ENCODE measurements around the gene SYNPO2.

DNA sequence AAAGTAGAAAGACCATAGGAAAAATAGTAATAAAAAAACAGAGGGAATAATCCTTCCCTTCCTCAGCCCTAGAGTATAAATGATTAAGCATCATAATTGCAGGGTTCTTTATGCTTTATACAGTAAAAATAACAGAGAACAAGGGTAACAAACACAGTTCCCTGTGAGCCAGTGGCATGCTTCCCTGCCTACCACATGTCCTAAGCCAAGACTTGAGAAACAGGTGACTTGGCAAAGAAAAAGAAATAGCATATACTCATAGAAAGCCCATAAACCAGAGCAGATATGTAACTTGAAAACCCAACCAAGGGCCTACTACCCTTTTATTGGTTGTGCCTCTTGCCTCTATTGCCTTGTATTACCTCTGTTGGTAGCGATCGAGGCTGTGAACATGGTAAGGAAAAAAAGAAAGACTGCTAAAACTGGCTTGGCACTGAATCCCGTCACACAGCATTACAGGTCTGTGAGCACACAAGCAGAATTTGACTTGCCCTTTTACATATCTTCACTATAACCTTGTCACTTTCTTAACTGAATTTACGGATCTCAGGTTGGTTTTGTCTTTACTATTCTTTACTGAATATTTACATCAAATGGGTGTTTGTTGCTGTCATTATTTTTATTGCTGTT is 216.1 kb downstream of the SYNPO2 start:
- TF ChIP-seq CREB1 (IDR thresholded peaks at IDR 0.05; ENCODE audit: low read depth) (no peak), FOXM1 (IDR thresholded peaks at IDR 0.05; ENCODE audit: borderline replicate concordance, low read depth) (no peak), RAD21 (IDR thresholded peaks at IDR 0.05; ENCODE audit: low read depth) (no peak), EP300 (IDR thresholded peaks at IDR 0.05; ENCODE audit: borderline replicate concordance) (no peak), ZBTB7A (IDR thresholded peaks at IDR 0.05; ENCODE audit: low read depth) (no peak)
- TF ChIP-seq, protein P1, sequence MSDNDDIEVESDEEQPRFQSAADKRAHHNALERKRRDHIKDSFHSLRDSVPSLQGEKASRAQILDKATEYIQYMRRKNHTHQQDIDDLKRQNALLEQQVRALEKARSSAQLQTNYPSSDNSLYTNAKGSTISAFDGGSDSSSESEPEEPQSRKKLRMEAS (IDR thresholded peaks at IDR 0.05): no peak
